Measurements from ENCODE around the gene GNG2.

DNA sequence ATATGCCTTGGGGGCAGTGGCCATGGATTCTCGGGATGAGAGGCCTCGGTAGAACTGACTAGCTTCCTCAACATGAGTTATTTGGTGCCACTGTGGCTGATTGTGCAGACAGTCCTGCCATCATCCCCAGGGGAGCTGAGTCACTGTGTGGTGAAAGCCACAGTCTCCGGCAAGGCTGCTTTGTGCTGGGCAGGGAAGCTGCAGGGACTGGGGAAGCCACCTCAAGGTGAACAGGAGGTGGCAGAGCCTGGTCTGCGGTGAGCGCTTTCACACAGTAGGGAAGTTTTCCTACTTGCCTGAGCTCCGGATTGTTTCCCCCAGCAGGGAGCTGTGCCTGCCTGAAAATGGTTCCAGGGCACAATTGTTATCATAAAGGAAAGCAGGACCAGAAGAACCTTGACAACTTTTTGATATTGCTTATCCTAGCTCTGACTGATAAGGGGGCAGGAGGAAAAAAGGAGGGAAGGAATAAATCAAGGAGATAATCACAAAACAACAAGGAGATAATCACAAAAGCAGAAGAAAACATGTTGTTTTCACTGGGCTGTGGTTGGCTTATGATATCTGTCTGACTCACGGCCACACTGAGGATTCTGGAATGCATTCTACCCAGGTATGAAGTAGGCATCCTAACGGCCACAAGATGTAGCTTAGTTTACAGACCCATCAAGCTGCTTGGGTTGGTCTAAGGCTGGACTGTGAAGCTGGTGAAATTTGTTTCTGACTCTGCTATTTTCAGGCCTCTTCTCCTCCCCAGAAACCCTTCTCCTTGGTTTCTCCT, 32.2 kb upstream of the GNG2 start:
- TF ChIP-seq POLR2A (IDR thresholded peaks at IDR 0.05; ENCODE audit: low read depth, low read length), result no peak
- TF ChIP-seq TAF1 (IDR thresholded peaks at IDR 0.05; ENCODE audit: borderline replicate concordance, low read depth, low read length), result no peak
